Globus pallidus (tissue), 1 donor: ENCODE measurements around the gene PRR15.
"Not testable (repeated sequence)": the region's sequence is repeated elsewhere in the genome, so short reads cannot be mapped to it uniquely, and the experiment has no call there.

Source experiments
- DNase-seq: peaks from one replicate; pipeline ENCODE4 v3.0.0-alpha.2; 2015; ENCODE audit warnings: low spot score

The PRR15 gene

GRCh38 chr7:29563590-29564495 is at the start of gene PRR15:
PRR15 (plus strand) TSS chr7:29563835; CDS start chr7:29566330, 2,495 bp downstream.
- DNase-seq: no peak

- DNase-seq: no peak
Measured at GRCh38 chr7:29516491-29516890, 47.1 kb upstream of the PRR15 start.

GRCh38 chr7:29518616-29519015 is 45.0 kb upstream of the PRR15 start:
- no peak for DNase-seq

GRCh38 chr7:29523728-29524127 is 39.9 kb upstream of the PRR15 start:
- no peak for DNase-seq

- no peak for DNase-seq
Measured at GRCh38 chr7:29527505-29528108, 36.0 kb upstream of the PRR15 start.

- not testable (repeated sequence) for DNase-seq
Measured at GRCh38 chr7:29528526-29528925, 35.1 kb upstream of the PRR15 start.

- no peak for DNase-seq
Measured at GRCh38 chr7:29538389-29538788, 25.2 kb upstream of the PRR15 start.

GRCh38 chr7:29539471-29539870 is 24.2 kb upstream of the PRR15 start:
- no peak for DNase-seq

GRCh38 chr7:29547421-29547820 is 16.2 kb upstream of the PRR15 start:
- no peak for DNase-seq

- no peak for DNase-seq
Measured at GRCh38 chr7:29548823-29549222, 14.8 kb upstream of the PRR15 start.

- no peak for DNase-seq
Measured at GRCh38 chr7:29552392-29552791, 11.2 kb upstream of the PRR15 start.

- no peak for DNase-seq
Measured at GRCh38 chr7:29555061-29555460, 8.6 kb upstream of the PRR15 start.

- DNase-seq: no peak
Measured at GRCh38 chr7:29556405-29557195, 7.0 kb upstream of the PRR15 start.

GRCh38 chr7:29557954-29558353 is 5.7 kb upstream of the PRR15 start:
- DNase-seq: peak; percentile 54

- DNase-seq: no peak
Measured at GRCh38 chr7:29561271-29561670, 2.4 kb upstream of the PRR15 start.

GRCh38 chr7:29562307-29562706 is 1.3 kb upstream of the PRR15 start:
- DNase-seq: no peak

GRCh38 chr7:29564496-29565223 is 1.0 kb downstream of the PRR15 start:
- no peak for DNase-seq

- no peak for DNase-seq
Measured at GRCh38 chr7:29565224-29565630, 1.6 kb downstream of the PRR15 start.

GRCh38 chr7:29565634-29565981 is 2.0 kb downstream of the PRR15 start:
- no peak for DNase-seq

GRCh38 chr7:29565982-29566746 is 2.5 kb downstream of the PRR15 start:
- DNase-seq: no peak

- DNase-seq: no peak
Measured at GRCh38 chr7:29567174-29567573, 3.5 kb downstream of the PRR15 start.
